Panc1 (cell line): ENCODE results near the gene APH1A. TPM values are rescaled to one million over a fixed set of nuclear protein-coding genes. Genes with fewer than 3 reads are reported as not detected.

Experiments used
- ATAC-seq: fragments of 200-7000 bp; cut with Tn5 transposase; 2 replicates; pipeline ENCODE4 v1.9.1; 2020; ENCODE audit warnings: mild to moderate bottlenecking, moderate library complexity
- BruUV-seq: library from RNA; stranded (reverse); fragments of 400-500 nt; replicated peaks from 2 replicates; lab custom pipeline; 2021; lab: Mats Ljungman, UMichigan
- CTCF ChIA-PET: fragments of 300-600 bp; sonication (Branson Sonifier 250); formaldehyde crosslinking; loops from one replicate; lab custom pipeline; 2022; ENCODE audit warnings: antibody characterized with exemption; lab: Charles Lee
- POLR2A ChIA-PET: fragments of 300-600 bp; sonication (Branson Sonifier 250); formaldehyde crosslinking; loops from one replicate; lab custom pipeline; 2022; ENCODE audit warnings: antibody characterized with exemption; lab: Charles Lee
- DNase-seq: peaks from one replicate; pipeline ENCODE4 v3.0.0-alpha.2; 2010; ENCODE audit warnings: low read depth, low spot score
- H3K27ac ChIP-seq: 2 replicates; pipeline ENCODE4 v1.5.1; 2011; ENCODE audit warnings: mild to moderate bottlenecking, low read length, inconsistent platforms
- H3K27me3 ChIP-seq: fragments of 200-500 bp; sonication (Bioruptor generic); 2 replicates; pipeline ENCODE4 v1.6.0; 2014; ENCODE audit warnings: low read length, inconsistent platforms; ENCODE audit not compliant: control insufficient read depth, insufficient read depth
- H3K36me3 ChIP-seq: fragments of 200-500 bp; sonication (Bioruptor generic); 2 replicates; pipeline ENCODE4 v1.5.1; 2014; ENCODE audit warnings: inconsistent platforms, mild to moderate bottlenecking, low read length, moderate library complexity; ENCODE audit not compliant: control insufficient read depth, insufficient read depth
- H3K4me1 ChIP-seq: 2 replicates; pipeline ENCODE4 v1.5.1; 2011; ENCODE audit warnings: inconsistent platforms, mild to moderate bottlenecking, low read length, moderate library complexity; ENCODE audit not compliant: control insufficient read depth, insufficient read depth
- H3K4me3 ChIP-seq, 2 experiments: 2 replicates each; pipeline ENCODE4 v1.5.1; 2011 to 2012; ENCODE audit warnings: low read depth in 2 of 2, low read length in 2 of 2, mild to moderate bottlenecking in 2 of 2, inconsistent platforms in 1 of 2, moderate library complexity in 1 of 2
- H3K9me3 ChIP-seq: fragments of 200-500 bp; sonication (Bioruptor generic); 2 replicates; pipeline ENCODE4 v1.5.1; 2014; ENCODE audit warnings: low read depth, mild to moderate bottlenecking, inconsistent platforms, low read length, moderate library complexity; ENCODE audit not compliant: control insufficient read depth, insufficient read depth
- CTCF ChIP-seq: fragments of 450-650 bp; IDR thresholded peaks from 2 replicates; pipeline ENCODE4 v1.5.1; 2017; ENCODE audit warnings: mild to moderate bottlenecking
- POLR2AphosphoS5 ChIP-seq: IDR thresholded peaks from 2 replicates; pipeline ENCODE4 v1.6.1; 2012; ENCODE audit warnings: mild to moderate bottlenecking, low read depth, low read length, moderate library complexity
- SIN3A ChIP-seq: IDR thresholded peaks from 2 replicates; pipeline ENCODE4 v1.6.1; 2012; ENCODE audit warnings: low read depth, mild to moderate bottlenecking, low read length, moderate library complexity, borderline replicate concordance; ENCODE audit not compliant: insufficient read depth
- TCF7L2 ChIP-seq: IDR thresholded peaks from 2 replicates; pipeline ENCODE4 v1.6.1; 2011; ENCODE audit warnings: mild to moderate bottlenecking, low read depth, low read length, inconsistent platforms
- in situ Hi-C: cut with HindIII; loops from 2 replicates; pipeline ENCODE4 v1.10.0; 2016; ENCODE audit warnings: low sequenced_read_pairs, low pct_unique_long_range_greater_than_20kb
- intact Hi-C: fragments of 100-400 bp; cut with micrococcal nuclease; formaldehyde crosslinking; loops from one replicate; pipeline ENCODE4 v1.10.0; 2022; ENCODE audit not compliant: unreplicated experiment
- total RNA-seq: library from RNA; stranded (reverse); gene quantifications from one replicate; pipeline ENCODE4 v1.2.1, GENCODE V29; 2021; ENCODE audit not compliant: unreplicated experiment
- TF ChIP-seq, protein P1 (sequence below), 2 experiments: IDR thresholded peaks; 2 replicates each; pipeline ENCODE4 v1.6.1; 2011 to 2012; ENCODE audit warnings: low read depth in 2 of 2, control low read depth in 1 of 2, low read length in 1 of 2, mild to moderate bottlenecking in 1 of 2, moderate library complexity in 1 of 2; ENCODE audit not compliant: insufficient read depth in 1 of 2

APH1A gene
- total RNA-seq, 1 experiment from 2014 or later: 146 TPM

DNA sequence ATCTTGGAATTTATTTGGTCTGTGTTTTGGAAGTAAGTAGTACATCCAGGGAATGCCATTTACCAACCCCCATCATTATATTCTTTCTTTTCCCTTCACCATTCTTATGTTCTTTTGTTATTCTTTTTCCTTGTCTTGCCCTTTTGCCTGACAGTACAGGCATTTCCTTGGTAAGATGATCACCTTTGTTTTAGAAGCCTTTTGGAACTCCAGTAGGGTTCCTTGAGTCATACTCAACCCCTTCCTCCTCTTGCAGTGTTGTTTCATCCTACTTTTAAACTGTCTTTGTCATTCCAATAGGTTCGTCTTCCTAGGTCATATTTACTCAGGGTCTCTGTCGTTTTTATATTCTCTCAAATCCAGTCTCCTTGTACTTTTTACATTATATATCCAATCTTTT, 34.1 kb upstream of the APH1A start:
- Histone ChIP-seq H3K9me3 (no peaks in the 10 kb centered on the region), H3K36me3 (peaks cover 6% of the 10 kb centered on the region; the same call in 1 of the 2 replicates), H3K27ac (no peak overlapping the region), H3K4me1 (no peaks in the 10 kb centered on the region), H3K27me3 (no peaks in the 10 kb centered on the region), H3K4me3 (no peak overlapping the region)
- ChIA-PET CTCF (no interaction called here), POLR2A (interaction anchor here (0.6 kb wide), 1 partner anchor 199 kb away, joined by 5 read pairs; no protein-coding TSS in a partner anchor)
- intact Hi-C loops (no loop called here), in situ Hi-C loops (no loop called here)
- no TSS peak for BruUV-seq
- TF ChIP-seq POLR2AphosphoS5 (no peak), CTCF (no peak), SIN3A (no peak), TCF7L2 (no peak)
- TF ChIP-seq, protein P1, sequence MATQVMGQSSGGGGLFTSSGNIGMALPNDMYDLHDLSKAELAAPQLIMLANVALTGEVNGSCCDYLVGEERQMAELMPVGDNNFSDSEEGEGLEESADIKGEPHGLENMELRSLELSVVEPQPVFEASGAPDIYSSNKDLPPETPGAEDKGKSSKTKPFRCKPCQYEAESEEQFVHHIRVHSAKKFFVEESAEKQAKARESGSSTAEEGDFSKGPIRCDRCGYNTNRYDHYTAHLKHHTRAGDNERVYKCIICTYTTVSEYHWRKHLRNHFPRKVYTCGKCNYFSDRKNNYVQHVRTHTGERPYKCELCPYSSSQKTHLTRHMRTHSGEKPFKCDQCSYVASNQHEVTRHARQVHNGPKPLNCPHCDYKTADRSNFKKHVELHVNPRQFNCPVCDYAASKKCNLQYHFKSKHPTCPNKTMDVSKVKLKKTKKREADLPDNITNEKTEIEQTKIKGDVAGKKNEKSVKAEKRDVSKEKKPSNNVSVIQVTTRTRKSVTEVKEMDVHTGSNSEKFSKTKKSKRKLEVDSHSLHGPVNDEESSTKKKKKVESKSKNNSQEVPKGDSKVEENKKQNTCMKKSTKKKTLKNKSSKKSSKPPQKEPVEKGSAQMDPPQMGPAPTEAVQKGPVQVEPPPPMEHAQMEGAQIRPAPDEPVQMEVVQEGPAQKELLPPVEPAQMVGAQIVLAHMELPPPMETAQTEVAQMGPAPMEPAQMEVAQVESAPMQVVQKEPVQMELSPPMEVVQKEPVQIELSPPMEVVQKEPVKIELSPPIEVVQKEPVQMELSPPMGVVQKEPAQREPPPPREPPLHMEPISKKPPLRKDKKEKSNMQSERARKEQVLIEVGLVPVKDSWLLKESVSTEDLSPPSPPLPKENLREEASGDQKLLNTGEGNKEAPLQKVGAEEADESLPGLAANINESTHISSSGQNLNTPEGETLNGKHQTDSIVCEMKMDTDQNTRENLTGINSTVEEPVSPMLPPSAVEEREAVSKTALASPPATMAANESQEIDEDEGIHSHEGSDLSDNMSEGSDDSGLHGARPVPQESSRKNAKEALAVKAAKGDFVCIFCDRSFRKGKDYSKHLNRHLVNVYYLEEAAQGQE (IDR thresholded peaks at IDR 0.05; ENCODE audit: insufficient read depth in 1 of 2, low read depth in 2 of 2, low read length in 1 of 2): no peak
- DNase-seq: no peak
- no peak for ATAC-seq

DNA sequence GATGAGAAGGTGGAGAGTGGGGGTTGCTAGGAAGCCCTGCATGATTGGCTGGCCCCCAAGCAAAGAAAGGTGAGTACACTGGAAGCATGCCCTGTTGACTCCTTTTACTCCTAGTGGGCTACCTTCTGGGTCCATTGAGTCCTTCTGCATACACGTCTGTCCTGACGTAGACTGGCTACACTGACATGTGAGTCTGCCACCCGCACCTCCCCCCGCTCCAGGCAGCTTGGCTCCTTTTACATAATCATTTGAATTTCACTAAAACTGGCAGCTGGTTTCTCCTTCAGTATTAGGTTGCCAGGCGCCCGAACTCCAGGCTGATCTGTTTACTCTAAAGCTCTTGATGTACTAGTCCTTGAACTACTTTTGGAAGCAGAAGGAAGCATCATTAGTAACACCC, 33.5 kb upstream of the APH1A start:
- intact Hi-C loops: no loop called here

More for the DNA sequence above, 33.5 kb upstream of the APH1A start:
- Histone ChIP-seq H3K9me3 (no peaks in the 10 kb centered on the region), H3K36me3 (peaks cover 6% of the 10 kb centered on the region; the same call in 1 of the 2 replicates), H3K27me3 (no peaks in the 10 kb centered on the region), H3K4me1 (no peaks in the 10 kb centered on the region), H3K27ac (no peak overlapping the region), H3K4me3 (no peak overlapping the region)
- POLR2A ChIA-PET: interaction anchor here (0.5 kb wide), 1 partner anchor 224 kb away, joined by 9 read pairs; no protein-coding TSS in a partner anchor
- no TSS peak for BruUV-seq
- DNase-seq (no peak), ATAC-seq (no peak)
- TF ChIP-seq, protein P1 (IDR thresholded peaks at IDR 0.05; ENCODE audit: insufficient read depth in 1 of 2, low read depth in 2 of 2, low read length in 1 of 2): no peak
- TF ChIP-seq SIN3A (no peak), POLR2AphosphoS5 (no peak), CTCF (no peak), TCF7L2 (no peak)
- in situ Hi-C loops: no loop called here
- CTCF ChIA-PET: no interaction called here
